ENCODE data around the gene CCDC183. TPM values are rescaled to one million over a fixed set of nuclear protein-coding genes. Genes with fewer than 3 reads are reported as not detected.
A peak's percentile ranks its signal among the peaks of the same experiment; 100 is the strongest.

The CCDC183 gene
- total and polyA plus RNA-seq, 2 of the 4 experiments (the other 2 are of a cell fraction) = under 0.01 to 0.29 TPM

GRCh38 chr9:136787690-136788400 lies 8.3 kb upstream of the CCDC183 start:
- H3K4me2 ChIP-seq (ENCODE audit: low read depth, low read length) = peak overlapping the region; percentile 17; the same call in 1 of the 2 replicates
- no peak overlapping the region for H4K91ac ChIP-seq (ENCODE audit: insufficient read depth, low read depth, low read length)
- no peak overlapping the region for H3K9ac ChIP-seq (ENCODE audit: low read depth, low read length)
- peaks cover 9% of the 10 kb centered on the region for H4K20me1 ChIP-seq (ENCODE audit: insufficient read depth, low read length)
- intact Hi-C loops (cut with micrococcal nuclease) = loop anchor here (1.0 kb wide), 2 partner anchors 241 to 247 kb away; no protein-coding TSS in a partner anchor
- H3K27me3 ChIP-seq (ENCODE audit: control insufficient read depth, insufficient read depth, low read length) = peaks cover 5% of the 10 kb centered on the region; the same call in 1 of the 2 replicates
- no peak overlapping the region for H4K8ac ChIP-seq (ENCODE audit: low read depth in 2 of 2, low read length in 2 of 2)
- no peak overlapping the region for H2BK120ac ChIP-seq (ENCODE audit: low read depth, low read length)
- H3K14ac ChIP-seq (replicated peaks; ENCODE audit: low read depth, low read length) = no peak overlapping the region
- H3K23ac ChIP-seq (ENCODE audit: low read depth, low read length) = no peak overlapping the region
- no peak overlapping the region for H3K4ac ChIP-seq (ENCODE audit: low read depth, low read length)
- H3K18ac ChIP-seq (ENCODE audit: low read depth, low read length) = no peak overlapping the region
- H3K79me1 ChIP-seq (ENCODE audit: low read depth in 1 of 2, low read length in 2 of 2) = peaks cover 3 to 17% of the 10 kb centered on the region in 2 experiments; a peak in 3 of 4 replicates
- WGBS, 2 experiments (ENCODE audit: extremely low coverage in 2 of 2, insufficient read length in 1 of 2) = no CpG with 5 or more reads among the region's 21 CpGs
- H3K4me3 ChIP-seq (ENCODE audit: insufficient read depth, low read depth, low read length) = no peak overlapping the region
- H3K9me3 ChIP-seq (ENCODE audit: control insufficient read depth, insufficient read depth, low read length) = no peaks in the 10 kb centered on the region
- H3K4me1 ChIP-seq (ENCODE audit: control insufficient read depth, insufficient read depth, low read length) = peaks cover 5% of the 10 kb centered on the region; the same call in 1 of the 2 replicates
- dilution Hi-C loops (cut with HindIII; ENCODE audit: low sequenced_read_pairs, unreplicated experiment) = no loop called here
- TF ChIP-seq SMC3 (IDR thresholded peaks at IDR 0.05; ENCODE audit: low read depth, low read length) (peak; percentile 68), RAD21 (IDR thresholded peaks at IDR 0.05; ENCODE audit: low read length) (peak; percentile 88), RCOR1 (IDR thresholded peaks at IDR 0.05; ENCODE audit: insufficient replicate concordance, low read length) (no peak), CTCF (conservative IDR thresholded peaks at IDR 0.05; ENCODE audit: low read depth, low read length) (peak; percentile 81), CEBPB (IDR thresholded peaks at IDR 0.05; ENCODE audit: low read depth, low read length) (no peak)
- H2BK20ac ChIP-seq (ENCODE audit: low read depth, low read length) = no peak overlapping the region
- no peak overlapping the region for H3K27ac ChIP-seq (ENCODE audit: insufficient read depth, low read length)
- no peak overlapping the region for H2BK5ac ChIP-seq (ENCODE audit: low read depth, low read length, poor library complexity, severe bottlenecking)
- POLR2A ChIA-PET (ENCODE audit: unreplicated experiment) = no interaction called here
- no peak overlapping the region for H2AK5ac ChIP-seq (ENCODE audit: low read depth, low read length)
- no TSS peak for BruUV-seq (replicated peaks)
- in situ Hi-C loops (cut with MboI; ENCODE audit: low sequenced_read_pairs) = loop anchor here (10.0 kb wide), 1 partner anchor 247 kb away; the partner anchor contains the start of gene FUT7
- no peak overlapping the region for H2BK15ac ChIP-seq (ENCODE audit: low read depth, low read length)
- H3K56ac ChIP-seq (ENCODE audit: extremely low read depth, insufficient read depth, low read length) = no peak overlapping the region
- peaks cover 3% of the 10 kb centered on the region; the same call in 1 of the 2 replicates for H3K36me3 ChIP-seq (ENCODE audit: control insufficient read depth, insufficient read depth, low read length)
- CTCF ChIA-PET = interaction anchor here (1.2 kb wide), 1 partner anchor 247 kb away, joined by 4 read pairs; no protein-coding TSS in a partner anchor
- H2AFZ ChIP-seq (replicated peaks; ENCODE audit: low read length, poor library complexity) = peak overlapping the region; percentile 41
- H3K9me1 ChIP-seq (ENCODE audit: insufficient read depth, low read length) = no peaks in the 10 kb centered on the region
- DNase-seq = peak; percentile 42
- H4K5ac ChIP-seq (ENCODE audit: low read depth, low read length) = no peak overlapping the region
- ATAC-seq (ENCODE audit: low read depth) = no peak
- H2AK9ac ChIP-seq (replicated peaks; ENCODE audit: low read depth, low read length, poor library complexity) = peak overlapping the region; percentile 77
